ENCODE results near the gene MRPL39.

DNA sequence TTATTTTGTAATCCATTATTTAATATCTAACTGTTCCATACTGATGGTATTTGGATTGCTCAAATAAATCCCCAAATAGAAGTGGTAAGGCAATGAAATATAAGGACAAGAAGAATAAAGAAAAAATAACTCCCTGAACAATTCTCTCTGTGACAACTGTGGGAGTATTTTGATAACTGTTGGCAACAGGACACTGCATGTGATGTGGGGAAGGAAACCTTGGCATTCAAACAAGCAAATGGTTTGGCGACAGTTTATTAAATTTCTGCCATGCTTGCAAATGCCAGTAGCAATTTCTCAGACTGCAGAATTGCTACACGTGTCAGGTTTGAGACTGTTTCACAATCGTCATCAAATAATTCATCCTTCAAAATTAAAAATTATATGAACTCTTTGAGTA, 8.6 kb upstream of the MRPL39 start:
- TF ChIP-seq CTCF (IDR thresholded peaks at IDR 0.05; ENCODE audit: low read length) = no peak
- TF ChIP-seq EZH2 (optimal IDR thresholded peaks at IDR 0.05; ENCODE audit: low read depth, low read length) = no peak
- TF ChIP-seq EZH2phosphoT487 (IDR thresholded peaks at IDR 0.05; ENCODE audit: low read length) = no peak
